Nephron (organoid): Measurements from ENCODE around the gene GNG14.
"Not testable (repeated sequence)": the region's sequence is repeated elsewhere in the genome, so short reads cannot be mapped to it uniquely, and the experiment has no call there.

Experiments used
- H3K27ac Mint-ChIP-seq, 3 experiments: 2 replicates each; pipeline ENCODE4 v1.8.0; 2020; ENCODE audit warnings: mixed read lengths in 3 of 3, mild to moderate bottlenecking in 2 of 3, moderate library complexity in 1 of 3
- H3K27me3 Mint-ChIP-seq: 2 replicates; pipeline ENCODE4 v1.8.0; 2021; ENCODE audit warnings: low read depth, mild to moderate bottlenecking, moderate library complexity, mixed read lengths
- H3K36me3 Mint-ChIP-seq: 2 replicates; pipeline ENCODE4 v1.8.0; 2020; ENCODE audit warnings: low read depth, mixed read lengths
- H3K4me1 Mint-ChIP-seq: 2 replicates; pipeline ENCODE4 v1.8.0; 2020; ENCODE audit warnings: mixed read lengths
- H3K4me3 Mint-ChIP-seq, 3 experiments: 2 replicates each; pipeline ENCODE4 v1.8.0; 2020; ENCODE audit warnings: mild to moderate bottlenecking in 3 of 3, mixed read lengths in 3 of 3, moderate library complexity in 2 of 3
- H3K9me3 Mint-ChIP-seq: 2 replicates; pipeline ENCODE4 v1.8.0; 2020; ENCODE audit warnings: mixed read lengths
- TF ChIP-seq, protein P1 (sequence below), 3 experiments: fragments of 200-600 bp; sonication (generic); IDR thresholded peaks; one replicate each; pipeline ENCODE4 v1.5.0; 2021; ENCODE audit warnings: antibody characterized with exemption in 3 of 3; ENCODE audit not compliant: unreplicated experiment in 3 of 3

Gene GNG14

DNA sequence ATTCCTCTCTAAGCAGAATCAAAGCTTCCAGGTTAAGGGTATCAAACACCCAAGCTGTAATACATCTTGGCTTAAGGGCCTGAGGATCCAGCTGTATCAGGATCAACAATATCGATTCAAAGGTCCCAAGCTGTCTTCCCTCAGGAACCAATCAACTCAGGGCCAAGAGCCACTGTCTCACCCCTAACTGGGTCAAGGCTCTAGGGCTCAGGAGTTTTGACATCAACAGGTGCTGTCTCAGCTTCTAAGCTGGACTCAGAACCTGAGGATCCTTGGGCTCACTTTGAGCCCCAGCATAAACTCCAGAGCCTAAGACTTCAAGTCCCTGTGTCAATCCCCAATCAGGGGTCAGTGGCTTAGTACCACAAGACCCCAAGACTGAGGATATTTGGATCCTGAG is 7.7 kb downstream of the GNG14 start:
- peaks cover 5% of the 10 kb centered on the region for H3K36me3 Mint-ChIP-seq
- H3K9me3 Mint-ChIP-seq, result no peaks in the 10 kb centered on the region
- TF ChIP-seq, protein P1, sequence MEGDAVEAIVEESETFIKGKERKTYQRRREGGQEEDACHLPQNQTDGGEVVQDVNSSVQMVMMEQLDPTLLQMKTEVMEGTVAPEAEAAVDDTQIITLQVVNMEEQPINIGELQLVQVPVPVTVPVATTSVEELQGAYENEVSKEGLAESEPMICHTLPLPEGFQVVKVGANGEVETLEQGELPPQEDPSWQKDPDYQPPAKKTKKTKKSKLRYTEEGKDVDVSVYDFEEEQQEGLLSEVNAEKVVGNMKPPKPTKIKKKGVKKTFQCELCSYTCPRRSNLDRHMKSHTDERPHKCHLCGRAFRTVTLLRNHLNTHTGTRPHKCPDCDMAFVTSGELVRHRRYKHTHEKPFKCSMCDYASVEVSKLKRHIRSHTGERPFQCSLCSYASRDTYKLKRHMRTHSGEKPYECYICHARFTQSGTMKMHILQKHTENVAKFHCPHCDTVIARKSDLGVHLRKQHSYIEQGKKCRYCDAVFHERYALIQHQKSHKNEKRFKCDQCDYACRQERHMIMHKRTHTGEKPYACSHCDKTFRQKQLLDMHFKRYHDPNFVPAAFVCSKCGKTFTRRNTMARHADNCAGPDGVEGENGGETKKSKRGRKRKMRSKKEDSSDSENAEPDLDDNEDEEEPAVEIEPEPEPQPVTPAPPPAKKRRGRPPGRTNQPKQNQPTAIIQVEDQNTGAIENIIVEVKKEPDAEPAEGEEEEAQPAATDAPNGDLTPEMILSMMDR (IDR thresholded peaks at IDR 0.05; ENCODE audit: unreplicated experiment in 3 of 3), result no peak
- peak overlapping the region; percentile 80 to 93 (median 80) for H3K4me3 Mint-ChIP-seq
- H3K27me3 Mint-ChIP-seq, result no peaks in the 10 kb centered on the region
- H3K4me1 Mint-ChIP-seq, result peaks cover 10% of the 10 kb centered on the region
- no peak overlapping the region for H3K27ac Mint-ChIP-seq

DNA sequence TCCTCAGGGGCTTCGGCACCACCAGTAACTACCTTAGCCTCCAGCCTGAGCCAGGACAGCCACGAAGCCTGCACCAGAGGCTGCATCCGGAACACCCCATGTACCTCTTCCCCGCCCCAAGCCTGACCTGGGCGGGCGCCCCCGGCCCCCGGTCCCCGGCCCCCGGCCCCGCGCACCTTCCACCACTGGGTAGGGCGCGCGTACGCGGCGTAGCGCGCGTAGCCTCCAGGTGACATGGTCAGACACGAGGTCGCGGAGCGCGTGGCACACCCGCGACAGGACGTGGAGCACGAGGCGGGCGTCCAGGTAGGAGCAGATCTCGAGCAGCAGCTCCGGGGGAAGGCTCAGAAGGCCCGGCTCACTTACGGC is 8.2 kb downstream of the GNG14 start:
- H3K4me3 Mint-ChIP-seq, result peak overlapping the region; percentile 93 to 95 (median 94)
- no peaks in the 10 kb centered on the region for H3K9me3 Mint-ChIP-seq
- TF ChIP-seq, protein P1 (IDR thresholded peaks at IDR 0.05; ENCODE audit: unreplicated experiment in 3 of 3), result no peak
- peaks cover 10% of the 10 kb centered on the region for H3K4me1 Mint-ChIP-seq
- H3K36me3 Mint-ChIP-seq, result peaks cover 8% of the 10 kb centered on the region
- no peaks in the 10 kb centered on the region for H3K27me3 Mint-ChIP-seq
- no peak overlapping the region for H3K27ac Mint-ChIP-seq

DNA sequence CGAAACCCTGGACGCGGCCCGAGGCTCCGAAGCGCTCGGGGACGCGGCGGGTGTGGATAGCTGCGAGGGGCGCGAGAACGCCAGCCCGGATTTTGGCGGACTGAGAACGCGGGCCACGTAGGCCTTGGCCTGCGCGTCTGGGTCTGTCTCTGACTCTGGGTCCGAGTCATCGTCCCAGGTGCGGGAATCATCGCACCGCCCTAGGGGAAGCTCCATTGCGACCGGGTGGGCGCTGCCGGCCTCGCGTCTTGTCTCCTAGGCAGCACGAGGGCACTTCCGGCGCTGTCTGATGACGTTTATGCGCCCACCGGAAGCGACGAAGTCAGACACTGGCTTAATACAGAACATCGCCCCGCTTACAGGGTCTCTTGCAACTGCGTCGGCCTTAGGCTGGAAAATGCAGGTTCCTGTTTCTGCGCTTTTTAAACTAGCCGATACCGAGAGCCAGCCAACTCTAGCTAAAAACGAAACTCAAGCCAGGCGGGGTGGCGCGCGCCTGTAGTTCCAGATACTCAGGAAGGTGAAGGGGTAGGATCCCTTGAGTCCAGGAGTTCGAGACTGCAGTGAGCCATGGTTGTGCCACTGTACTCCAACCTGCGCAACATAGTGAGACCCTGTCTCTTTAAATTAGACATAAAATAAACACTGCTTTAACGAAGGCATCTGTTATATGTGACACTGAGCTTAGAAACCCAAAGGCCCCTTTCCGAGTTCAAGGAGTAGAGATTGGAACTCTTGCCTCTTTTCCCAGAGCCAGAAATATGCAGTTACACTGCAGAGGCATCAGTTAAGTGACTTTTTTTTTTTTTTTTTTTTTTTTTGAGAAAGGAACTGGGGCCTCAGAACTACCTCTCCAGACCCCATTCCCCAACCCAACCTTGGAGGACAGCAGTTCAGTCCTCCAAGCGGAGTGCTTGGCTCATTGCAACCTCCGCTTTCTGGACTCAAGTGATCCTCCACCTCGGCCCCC is 8.9 kb downstream of the GNG14 start, which contains the start of gene FBXW9:
Gene FBXW9, minus strand, starts transcription at position 266 of the 970 bp plus-strand sequence. Its CDS starts 50 bp downstream, at position 216.
- Mint-ChIP-seq H3K9me3 (no peaks in the 10 kb centered on the region), H3K4me1 (peaks cover 10% of the 10 kb centered on the region)

DNA sequence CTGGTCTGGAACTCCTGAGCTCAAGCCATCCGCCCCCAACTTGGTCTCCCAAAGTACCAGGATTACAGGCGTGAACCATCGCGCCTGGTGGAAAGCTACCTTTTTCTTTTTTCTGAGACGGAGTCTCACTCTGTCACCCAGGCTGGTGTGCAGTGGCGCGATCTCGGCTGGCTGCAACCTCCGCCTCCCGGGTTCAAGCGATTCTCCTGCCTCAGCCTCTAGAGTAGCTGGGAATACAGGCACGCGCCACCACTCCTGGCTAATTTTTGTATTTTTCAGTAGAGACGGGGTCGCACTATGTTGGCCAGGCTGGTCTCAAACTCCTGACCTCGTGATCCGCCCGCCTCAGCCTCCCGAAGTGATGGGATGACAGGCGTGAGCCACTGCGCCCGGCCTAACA is 9.6 kb downstream of the GNG14 start:
- not testable (repeated sequence) for H3K27ac Mint-ChIP-seq, H3K4me1 Mint-ChIP-seq, H3K27me3 Mint-ChIP-seq, H3K9me3 Mint-ChIP-seq
- Mint-ChIP-seq H3K4me3 (peak overlapping the region; percentile 57 to 63 (median 59)), H3K36me3 (peaks cover 20% of the 10 kb centered on the region)

More for the DNA sequence above, 8.9 kb downstream of the GNG14 start, which contains the start of gene FBXW9:
- Mint-ChIP-seq H3K27me3 (no peaks in the 10 kb centered on the region), H3K4me3 (peak within 1 kb of the TSS; percentile 93 to 95 (median 94)), H3K36me3 (peaks cover 14% of the 10 kb centered on the region), H3K27ac (peak within 1 kb of the TSS; percentile 95 to 98 (median 96))
- TF ChIP-seq, protein P1 (IDR thresholded peaks at IDR 0.05; ENCODE audit: unreplicated experiment in 3 of 3), result no peak

DNA sequence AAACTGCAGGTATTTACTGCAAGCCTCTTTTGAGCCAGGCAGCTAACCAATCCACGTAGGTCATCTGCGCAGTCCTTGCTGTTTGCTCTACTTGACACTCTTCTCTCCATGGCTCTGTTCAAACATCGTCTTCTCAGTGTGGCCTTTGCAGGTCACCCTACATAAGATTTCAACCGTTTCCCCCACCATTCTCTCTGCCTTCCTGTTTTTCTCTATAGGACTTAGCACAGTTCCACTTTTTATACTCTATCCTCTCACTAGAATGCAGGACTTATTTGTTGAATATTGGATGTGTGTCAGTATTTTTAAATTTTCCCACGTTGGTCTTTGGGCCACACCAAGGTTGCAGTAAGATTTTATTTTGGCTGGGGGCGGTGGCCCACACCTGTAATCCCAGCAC is 10.3 kb downstream of the GNG14 start:
- TF ChIP-seq, protein P1 (IDR thresholded peaks at IDR 0.05; ENCODE audit: unreplicated experiment in 3 of 3), result no peak
- H3K27ac Mint-ChIP-seq, result peak overlapping the region; percentile 43 to 55 (median 47)
- H3K9me3 Mint-ChIP-seq, result no peaks in the 10 kb centered on the region
- peaks cover 10% of the 10 kb centered on the region for H3K4me1 Mint-ChIP-seq
- H3K36me3 Mint-ChIP-seq, result peaks cover 27% of the 10 kb centered on the region
- H3K27me3 Mint-ChIP-seq, result no peaks in the 10 kb centered on the region
- peak overlapping the region; percentile 76 to 87 (median 86) for H3K4me3 Mint-ChIP-seq

DNA sequence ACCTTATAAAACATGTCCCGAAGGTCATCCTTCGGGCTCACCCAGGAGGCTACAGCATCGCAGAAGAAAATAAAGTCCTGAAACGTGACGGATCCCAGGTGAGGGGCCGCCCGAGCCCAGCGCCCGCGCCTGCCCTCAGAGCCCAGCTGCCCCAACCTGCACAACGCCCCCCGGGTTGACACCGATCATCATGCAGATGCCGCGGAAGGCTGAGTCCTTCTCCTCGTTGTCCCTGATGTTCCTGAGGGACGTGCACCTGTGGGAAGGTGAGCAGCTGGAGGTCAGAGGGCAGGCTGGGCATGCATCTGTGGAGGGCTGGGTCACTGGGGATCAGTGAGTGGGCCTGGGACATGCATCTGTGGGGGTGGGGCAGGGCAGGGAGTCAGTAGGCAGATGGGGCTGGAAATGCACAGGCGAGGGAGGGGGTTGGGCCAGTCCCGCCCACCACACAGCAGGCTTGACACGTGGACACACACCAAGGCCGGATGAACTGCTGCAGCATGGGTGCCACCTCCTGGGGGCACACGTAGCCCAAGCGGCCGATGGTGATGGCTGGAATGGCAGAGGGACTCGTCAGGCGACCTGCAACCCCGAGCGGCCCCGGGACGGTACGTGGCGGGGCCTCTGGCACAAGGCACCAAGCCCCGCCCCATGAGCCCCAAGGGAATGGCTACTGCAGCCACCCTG is 13.9 kb downstream of the GNG14 start:
- H3K27me3 Mint-ChIP-seq, result no peaks in the 10 kb centered on the region
- no peak overlapping the region for H3K27ac Mint-ChIP-seq
- TF ChIP-seq, protein P1 (IDR thresholded peaks at IDR 0.05; ENCODE audit: unreplicated experiment in 3 of 3), result no peak

More for the DNA sequence above, 13.9 kb downstream of the GNG14 start:
- Mint-ChIP-seq H3K4me3 (no peak overlapping the region), H3K36me3 (peaks cover 56% of the 10 kb centered on the region), H3K4me1 (peaks cover 6% of the 10 kb centered on the region), H3K9me3 (no peaks in the 10 kb centered on the region)
